K562 (cell line): ENCODE data around the gene LMAN1L. TPM values are rescaled to one million over a fixed set of nuclear protein-coding genes. Genes with fewer than 3 reads are reported as not detected.

Experiments used
- ATAC-seq: fragments of 200-7000 bp; cut with Tn5 transposase; 3 replicates; pipeline ENCODE4 v1.9.1; 2020; ENCODE audit warnings: moderate library complexity
- BruUV-seq: library from RNA; stranded (reverse); fragments of 400-500 nt; replicated peaks from 2 replicates; lab custom pipeline; 2021; lab: Mats Ljungman, UMichigan
- CTCF ChIA-PET: fragments of 300-600 bp; formaldehyde crosslinking; extraction: SDS; loops from one replicate; lab custom pipeline; 2021; ENCODE audit warnings: low intra/inter-chr PET ratio; lab: Yijun Ruan, JAX
- POLR2A ChIA-PET: fragments of 300-600, 350-650 bp; sonication (Branson Sonifier 250); formaldehyde crosslinking; extraction: SDS; loops from one replicate; lab custom pipeline; 2021; ENCODE audit warnings: antibody characterized with exemption, inconsistent platforms; lab: Yijun Ruan, JAX
- DNase-seq, 4 experiments: peaks; one replicate each; pipeline versions ENCODE4 v3.0.0 to v3.0.0-alpha.2; 2011 to 2018; ENCODE audit warnings: low spot score in 3 of 4, mixed read lengths in 3 of 4; ENCODE audit errors: extremely low read depth in 1 of 4
- FAIRE-seq: peaks from 2 replicates; lab custom pipeline; 2011; peaks lifted over from hg19 to GRCh38; lab: Jason Lieb, UNC
- H2AFZ ChIP-seq: 2 replicates; pipeline ENCODE4 v1.6.0; 2011; ENCODE audit warnings: low read depth, low read length, control low read depth, inconsistent platforms
- H3K27ac ChIP-seq: fragments of 200-600 bp; 3 replicates; pipeline ENCODE4 v1.8.0; 2011; ENCODE audit warnings: low read depth, mild to moderate bottlenecking, control low read depth, inconsistent platforms, low read length, moderate library complexity, mixed read lengths; ENCODE audit errors: extremely low read depth
- H3K27me3 ChIP-seq, 2 experiments: fragments of 300-600 bp in 1 of 2; 2 replicates in 1 of 2; 3 replicates in 1 of 2; pipeline versions ENCODE4 v1.6.0 to v1.8.0; 2011; ENCODE audit warnings: inconsistent platforms in 2 of 2, low read length in 2 of 2, mild to moderate bottlenecking in 1 of 2, mixed read lengths in 1 of 2, moderate library complexity in 1 of 2; ENCODE audit not compliant: control insufficient read depth in 2 of 2, insufficient read depth in 2 of 2
- H3K36me3 ChIP-seq: fragments of 300-600 bp; 3 replicates; pipeline ENCODE4 v1.8.0; 2011; ENCODE audit warnings: mild to moderate bottlenecking, low read length, inconsistent platforms; ENCODE audit not compliant: control insufficient read depth, insufficient read depth
- H3K4me1 ChIP-seq, 2 experiments: fragments of 200-600 bp in 1 of 2; replicated peaks in 1 of 2; 2 replicates in 1 of 2; 3 replicates in 1 of 2; pipeline versions ENCODE4 v1.5.1 to v1.8.0; 2011; ENCODE audit warnings: inconsistent platforms in 2 of 2, low read length in 2 of 2, mild to moderate bottlenecking in 1 of 2, mixed read lengths in 1 of 2, moderate library complexity in 1 of 2; ENCODE audit not compliant: control insufficient read depth in 2 of 2, insufficient read depth in 2 of 2
- H3K4me2 ChIP-seq: 2 replicates; pipeline ENCODE4 v1.6.1; 2011; ENCODE audit warnings: low read length, control low read depth, inconsistent platforms, mixed read lengths; ENCODE audit not compliant: insufficient read depth
- H3K4me3 ChIP-seq: fragments of 200-600 bp; sonication (generic), shearing (Covaris generic); 2 replicates; pipeline ENCODE4 v1.5.1; 2016; ENCODE audit warnings: control low read depth, inconsistent platforms
- H3K79me2 ChIP-seq: fragments of 200-600 bp; 3 replicates; pipeline ENCODE4 v1.8.0; 2011; ENCODE audit warnings: low read length, inconsistent platforms; ENCODE audit not compliant: control insufficient read depth, insufficient read depth
- H3K9ac ChIP-seq, 2 experiments: 2 replicates each; pipeline versions ENCODE4 v1.6.0 to v1.6.1; 2011; ENCODE audit warnings: low read depth in 2 of 2, low read length in 2 of 2, control low read depth in 1 of 2, inconsistent platforms in 1 of 2, mild to moderate bottlenecking in 1 of 2, mixed read lengths in 1 of 2; ENCODE audit not compliant: insufficient read depth in 1 of 2
- H3K9me1 ChIP-seq: one replicate; pipeline ENCODE4 v1.6.0; 2011; ENCODE audit warnings: inconsistent platforms, mild to moderate bottlenecking, low read length, moderate library complexity; ENCODE audit not compliant: control insufficient read depth, insufficient read depth
- H3K9me3 ChIP-seq: replicated peaks from 2 replicates; pipeline ENCODE4 v1.5.1; 2011; ENCODE audit warnings: low read depth, low read length, inconsistent platforms; ENCODE audit not compliant: control insufficient read depth, insufficient read depth
- H4K20me1 ChIP-seq: replicated peaks from 2 replicates; pipeline ENCODE4 v1.6.1; 2011; ENCODE audit warnings: low read length, inconsistent platforms, mixed read lengths; ENCODE audit not compliant: control insufficient read depth, insufficient read depth
- CLOCK ChIP-seq: fragments of 250-450 bp; sonication (Bioruptor Pico); IDR thresholded peaks from 2 replicates; pipeline ENCODE4 v1.4.0; 2020; ENCODE audit warnings: mild to moderate bottlenecking, moderate library complexity, borderline replicate concordance
- MECOM ChIP-seq: fragments of 250-450 bp; sonication (Bioruptor Pico); IDR thresholded peaks from 2 replicates; pipeline ENCODE4 v1.8.0; 2022; ENCODE audit warnings: inconsistent platforms
- PURB ChIP-seq: sonication (generic); formaldehyde crosslinking; IDR thresholded peaks from 2 replicates; pipeline ENCODE4 v1.9.0; 2021; ENCODE audit warnings: low read depth, mild to moderate bottlenecking, missing genetic modification reagents
- ZFP91 ChIP-seq: sonication (generic); formaldehyde crosslinking; IDR thresholded peaks from 2 replicates; pipeline ENCODE4 v1.8.0; 2022; ENCODE audit warnings: mild to moderate bottlenecking, missing genetic modification reagents
- ZNF224 ChIP-seq: sonication (generic); formaldehyde crosslinking; IDR thresholded peaks from 2 replicates; pipeline ENCODE4 v1.8.0; 2022; ENCODE audit warnings: mild to moderate bottlenecking, missing genetic modification reagents
- ZNF347 ChIP-seq: fragments of 450-650 bp; formaldehyde crosslinking; IDR thresholded peaks from 2 replicates; pipeline ENCODE4 v1.4.0; 2020; ENCODE audit warnings: low read depth, mild to moderate bottlenecking, moderate library complexity
- ZNF518B ChIP-seq: fragments of 250-450 bp; sonication (Bioruptor Pico); IDR thresholded peaks from 2 replicates; pipeline ENCODE4 v1.5.0; 2021; ENCODE audit warnings: mild to moderate bottlenecking, moderate library complexity
- ZNF639 ChIP-seq, 2 experiments: fragments of 200-800 bp in 1 of 2; sonication (Bioruptor generic) in 1 of 2; sonication (generic) in 1 of 2; formaldehyde crosslinking in 1 of 2; IDR thresholded peaks in 1 of 2; conservative IDR thresholded peaks in 1 of 2; 2 replicates each; pipeline versions ENCODE4 v1.5.0 to v1.6.1; 2016 to 2020; ENCODE audit warnings: missing compliant biosample characterization in 1 of 2, missing genetic modification characterization in 1 of 2, missing genetic modification reagents in 1 of 2
- ZNF696 ChIP-seq: fragments of 250-450 bp; sonication (Bioruptor Pico); conservative IDR thresholded peaks from 2 replicates; pipeline ENCODE4 v1.4.0; 2020; ENCODE audit warnings: mild to moderate bottlenecking, moderate library complexity
- WGBS: fragments of 100-300 bp; shearing (Covaris generic); methylation state at CpG from one replicate; pipeline ENCODE4 v1.1.6; 2016; ENCODE audit warnings: low coverage, mixed read lengths; ENCODE audit not compliant: insufficient coverage; ENCODE audit errors: missing lambda C conversion rate; 5-methylcytosine and 5-hydroxymethylcytosine counted together
- in situ Hi-C: fragments of 300-500 bp; cut with MboI; formaldehyde crosslinking; loops from 4 replicates; pipeline ENCODE4 v1.15.0; 2018; ENCODE audit warnings: inconsistent platforms, mixed read lengths
- intact Hi-C: fragments of 100-400 bp; cut with micrococcal nuclease; formaldehyde crosslinking; loops from 2 replicates; pipeline ENCODE4 v1.14.2; 2022
- polyA plus RNA-seq, 8 experiments: library from polyadenylated mRNA; depleted of rRNA in 4 of 8; stranded (reverse) in 5 of 8; unstranded in 3 of 8; fragments of >200 nt; fragmentation: Nextera tagmentation in 2 of 8; fragmentation: Illumina TruSeq in 1 of 8; extraction: Ambion mirVana in 2 of 8; extraction: Trizol in 1 of 8; gene quantifications; 2 replicates each; pipeline versions ENCODE4 v1.2.1 to v1.2.3, GENCODE V29; 2011 to 2014; ENCODE audit warnings: inconsistent platforms in 1 of 8, missing spikeins in 1 of 8
- total RNA-seq, 7 experiments: library from RNA; depleted of rRNA in 6 of 7; stranded (reverse); fragments of >200 nt in 6 of 7; fragmentation: Illumina TruSeq in 2 of 7; extraction: Trizol in 2 of 7; gene quantifications; 2 replicates each; pipeline versions ENCODE4 v1.2.1 to v1.2.3, GENCODE V29; 2011 to 2021; ENCODE audit warnings: low replicate concordance in 1 of 7

Gene LMAN1L
- total and polyA plus RNA-seq, 9 of the 15 experiments (the other 6 are each of a cell fraction or from before 2014, with no cell fraction given), result not detected

- no peaks in the 10 kb centered on the region for H3K9me1 ChIP-seq
- BruUV-seq, result no TSS peak
- H3K27me3 ChIP-seq, result peaks cover 0 to 13% of the 10 kb centered on the region in 2 experiments; a peak in 2 of 5 replicates
- CTCF ChIA-PET, result no interaction called here
- intact Hi-C loops, result no loop called here
- FAIRE-seq, result no peak
- no peak for DNase-seq
- WGBS, result 86% methylated on average over 5 of the region's 15 CpGs
- no peak overlapping the region for H2AFZ ChIP-seq
- ATAC-seq, result no peak
- H3K9me3 ChIP-seq, result no peaks in the 10 kb centered on the region
- H3K27ac ChIP-seq, result no peak overlapping the region
- no peaks in the 10 kb centered on the region for H3K79me2 ChIP-seq
- peak overlapping the region in 1 of 2 experiments; percentile 58; a peak in 1 of 4 replicates for H3K9ac ChIP-seq
- H3K36me3 ChIP-seq, result no peaks in the 10 kb centered on the region
- H3K4me3 ChIP-seq, result no peak overlapping the region
- H3K4me2 ChIP-seq, result no peak overlapping the region
- in situ Hi-C loops, result no loop called here
- no peaks in the 10 kb centered on the region for H4K20me1 ChIP-seq
- POLR2A ChIA-PET, result interaction anchor here (0.9 kb wide), 2 partner anchors 12 to 14 kb away, joined by 3 to 4 read pairs; no protein-coding TSS in a partner anchor
- H3K4me1 ChIP-seq, result peaks cover 6 to 28% of the 10 kb centered on the region in 2 experiments; a peak in 3 of 5 replicates
- no peak for TF ChIP-seq ZNF696
- TF ChIP-seq MECOM, result no peak
- TF ChIP-seq CLOCK (CRISPR knock-in tag), result no peak
- no peak for TF ChIP-seq ZNF639 (CRISPR knock-in tag; conservative IDR thresholded peaks at IDR 0.05 in 1 of 2, IDR thresholded peaks at IDR 0.05 in 1 of 2)
- no peak for TF ChIP-seq ZNF518B (CRISPR knock-in tag)
- no peak for TF ChIP-seq PURB (CRISPR knock-in tag)
- no peak for TF ChIP-seq ZFP91 (CRISPR knock-in tag)
- TF ChIP-seq ZNF224 (CRISPR knock-in tag), result no peak
- no peak for TF ChIP-seq ZNF347 (CRISPR knock-in tag)
These were observed 3.3 kb downstream of the LMAN1L start for GRCh38 chr15:74815961-74816360.
